Ectodermal cell (in vitro differentiated cells): ENCODE data around the gene SEZ6L.

Source experiments
- H3K27ac ChIP-seq: 2 replicates; pipeline ENCODE4 v1.7.0; 2013; ENCODE audit warnings: mild to moderate bottlenecking, low read depth, low read length; ENCODE audit not compliant: insufficient read depth, poor library complexity, severe bottlenecking
- H3K27me3 ChIP-seq: 2 replicates; pipeline ENCODE4 v1.7.0; 2013; ENCODE audit warnings: mild to moderate bottlenecking, low read length; ENCODE audit not compliant: insufficient read depth, control insufficient read depth, poor library complexity, severe bottlenecking
- H3K36me3 ChIP-seq: one replicate; pipeline ENCODE4 v1.7.0; 2013; ENCODE audit warnings: low read length; ENCODE audit not compliant: control insufficient read depth, insufficient read depth
- H3K4me1 ChIP-seq: one replicate; pipeline ENCODE4 v1.7.0; 2013; ENCODE audit warnings: low read length; ENCODE audit not compliant: control insufficient read depth, insufficient read depth
- H3K4me3 ChIP-seq: 2 replicates; pipeline ENCODE4 v1.7.0; 2013; ENCODE audit warnings: low read depth, low read length, control low read depth; ENCODE audit not compliant: insufficient read depth
- H3K9me3 ChIP-seq: 2 replicates; pipeline ENCODE4 v1.7.0; 2013; ENCODE audit warnings: mild to moderate bottlenecking, low read length, moderate library complexity; ENCODE audit not compliant: control insufficient read depth
- WGBS, 2 experiments: methylation state at CpG; one replicate each; pipeline ENCODE4 v1.1.7; 2013; ENCODE audit warnings: missing lambda C conversion rate in 2 of 2; 5-methylcytosine and 5-hydroxymethylcytosine counted together

SEZ6L gene

DNA sequence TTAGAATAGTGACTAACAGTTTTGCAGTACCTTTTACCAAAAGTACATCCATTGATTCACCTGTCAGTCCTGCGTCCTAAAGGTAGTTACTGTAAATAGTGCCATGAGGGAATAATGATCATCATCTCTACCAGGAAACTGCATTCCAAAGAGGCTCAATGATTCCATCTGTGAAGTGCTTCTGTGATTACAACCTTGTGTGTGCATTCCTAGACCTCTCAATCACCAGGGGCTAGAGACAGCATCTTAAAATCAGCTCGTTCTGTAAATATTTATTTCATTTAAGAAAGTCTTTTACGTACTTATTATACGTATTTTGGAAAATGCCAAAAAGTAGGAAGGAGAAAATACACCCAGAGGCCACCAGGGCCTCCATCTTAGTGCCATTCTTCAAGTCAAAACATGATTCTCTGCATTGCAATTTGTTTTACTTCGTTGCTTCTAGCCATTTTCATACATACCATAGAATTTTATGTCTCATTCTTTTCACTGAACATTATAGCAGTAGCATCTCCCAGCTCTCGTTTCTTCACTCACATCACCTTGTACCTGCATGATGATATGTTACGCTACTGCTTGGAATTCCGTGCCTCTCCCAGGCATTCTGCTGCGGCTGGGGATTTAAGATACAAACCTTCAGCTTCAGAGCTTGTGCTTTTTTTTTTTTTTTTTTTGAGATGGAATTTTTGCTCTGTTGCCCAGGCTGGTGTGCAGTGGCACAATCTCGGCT, 117.0 kb downstream of the SEZ6L start:
- Histone ChIP-seq H3K9me3 (no peaks in the 10 kb centered on the region), H3K27ac (no peak overlapping the region), H3K4me3 (no peak overlapping the region), H3K27me3 (no peaks in the 10 kb centered on the region), H3K36me3 (no peaks in the 10 kb centered on the region), H3K4me1 (no peaks in the 10 kb centered on the region)
- 95% methylated on average over 9 to 10 of the region's 10 CpGs for WGBS, 2 experiments

DNA sequence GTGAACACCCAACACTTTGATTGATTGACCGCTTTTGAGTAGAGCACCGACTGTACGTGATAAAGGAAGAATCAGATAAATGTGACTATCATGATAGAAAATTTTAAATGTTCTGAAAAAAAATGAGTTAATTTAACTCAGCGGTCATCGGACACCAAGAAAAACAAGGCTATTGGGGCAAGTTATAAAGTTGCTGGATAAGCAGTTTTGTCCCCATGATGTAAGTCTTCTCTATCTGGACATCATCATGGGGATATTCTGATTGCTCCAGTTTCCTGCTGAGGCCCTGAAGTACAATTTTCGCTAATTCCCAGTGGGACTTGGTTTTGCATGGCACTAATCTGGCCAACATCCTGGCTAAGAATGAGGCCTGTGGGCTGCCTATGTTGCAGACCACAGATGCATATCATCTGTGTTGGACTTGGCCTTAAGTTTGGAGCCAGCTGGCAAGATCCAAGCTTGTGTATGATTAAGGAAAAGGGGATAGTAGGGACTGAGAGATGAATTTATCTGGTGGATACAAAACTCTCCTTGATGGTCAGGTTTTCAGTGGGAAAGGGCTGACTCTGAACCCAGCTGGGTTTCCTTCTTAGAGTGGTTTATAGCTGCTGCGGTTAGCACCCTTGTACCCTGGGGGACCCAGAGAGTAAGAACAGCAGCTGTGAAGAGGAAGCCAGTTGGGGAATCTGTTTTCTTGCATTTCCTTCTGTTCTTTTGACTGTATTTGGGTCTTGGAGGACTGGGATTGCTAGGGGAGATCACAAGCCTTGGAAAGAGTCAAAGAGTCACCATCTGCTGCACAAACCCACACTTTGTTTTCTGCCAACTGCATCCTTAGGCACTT, 118.3 kb downstream of the SEZ6L start:
- Histone ChIP-seq H3K27me3 (no peaks in the 10 kb centered on the region), H3K9me3 (no peaks in the 10 kb centered on the region), H3K4me1 (no peaks in the 10 kb centered on the region), H3K4me3 (no peak overlapping the region), H3K36me3 (no peaks in the 10 kb centered on the region), H3K27ac (no peak overlapping the region)
- WGBS, 2 experiments: 95 to 97% methylated on average over 7 of the region's 7 CpGs

DNA sequence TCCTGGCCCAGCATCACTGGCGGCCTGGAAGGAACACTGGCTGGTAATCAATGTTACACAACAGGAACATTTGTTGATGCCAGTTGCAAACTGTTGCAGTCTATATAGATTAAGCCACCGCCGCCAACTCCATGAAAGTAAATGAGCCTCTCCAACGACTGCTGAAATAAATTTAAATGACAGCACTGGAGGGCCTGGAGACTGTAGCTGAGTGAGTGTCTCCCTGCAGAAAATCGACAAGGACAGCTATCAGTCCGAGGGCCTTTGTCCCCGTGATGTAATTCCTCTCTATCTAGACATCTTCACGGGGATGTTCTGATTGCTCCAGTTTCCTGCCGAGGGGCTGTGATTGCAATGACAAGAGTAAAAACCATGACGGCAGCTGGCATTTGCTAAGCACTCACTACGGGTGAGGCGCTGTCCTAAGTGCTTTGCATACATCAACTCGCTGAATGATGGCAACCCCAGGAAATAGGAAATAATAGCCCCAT, 120.4 kb downstream of the SEZ6L start:
- Histone ChIP-seq H3K4me1 (no peaks in the 10 kb centered on the region), H3K9me3 (no peaks in the 10 kb centered on the region), H3K27ac (no peak overlapping the region), H3K27me3 (no peaks in the 10 kb centered on the region), H3K4me3 (no peak overlapping the region), H3K36me3 (no peaks in the 10 kb centered on the region)
- 91 to 92% methylated on average over 13 of the region's 13 CpGs for WGBS, 2 experiments

DNA sequence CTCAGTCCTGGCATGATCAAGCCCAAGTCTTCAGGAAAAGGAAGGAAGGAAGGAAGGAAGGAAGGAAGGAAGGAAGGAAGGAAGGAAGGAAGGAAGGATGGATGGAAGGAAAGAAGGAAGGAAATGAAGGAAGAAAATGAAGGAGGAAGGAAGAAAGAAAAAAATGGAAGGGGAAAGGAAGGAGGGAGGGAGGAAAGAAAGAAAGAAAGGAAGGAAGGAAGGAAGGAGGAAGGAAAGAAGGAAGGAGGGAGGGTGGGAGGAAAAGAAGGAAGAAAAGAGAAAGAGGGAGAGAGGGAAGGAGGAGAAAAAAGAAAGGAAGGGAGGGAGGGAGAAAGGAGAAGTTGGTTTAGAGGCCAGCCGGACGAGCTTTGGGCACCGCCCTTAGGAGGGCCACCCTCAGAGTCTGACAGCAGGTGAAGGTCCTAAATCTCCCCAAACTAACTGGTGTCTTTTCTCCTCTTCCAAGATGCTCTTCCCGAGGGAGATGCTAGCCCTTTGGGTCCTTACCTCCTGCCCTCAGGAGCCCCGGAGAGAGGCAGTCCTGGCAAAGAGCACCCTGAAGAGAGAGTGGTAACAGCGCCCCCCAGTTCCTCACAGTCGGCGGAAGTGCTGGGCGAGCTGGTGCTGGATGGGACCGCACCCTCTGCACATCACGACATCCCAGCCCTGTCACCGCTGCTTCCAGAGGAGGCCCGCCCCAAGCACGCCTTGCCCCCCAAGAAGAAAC, 122.8 kb downstream of the SEZ6L start:
- no peaks in the 10 kb centered on the region for H3K9me3 ChIP-seq
- no peaks in the 10 kb centered on the region for H3K4me1 ChIP-seq
- H3K4me3 ChIP-seq: no peak overlapping the region
- no peak overlapping the region for H3K27ac ChIP-seq
- 87 to 88% methylated on average over 14 of the region's 14 CpGs for WGBS, 2 experiments
- no peaks in the 10 kb centered on the region for H3K27me3 ChIP-seq
- no peaks in the 10 kb centered on the region for H3K36me3 ChIP-seq

DNA sequence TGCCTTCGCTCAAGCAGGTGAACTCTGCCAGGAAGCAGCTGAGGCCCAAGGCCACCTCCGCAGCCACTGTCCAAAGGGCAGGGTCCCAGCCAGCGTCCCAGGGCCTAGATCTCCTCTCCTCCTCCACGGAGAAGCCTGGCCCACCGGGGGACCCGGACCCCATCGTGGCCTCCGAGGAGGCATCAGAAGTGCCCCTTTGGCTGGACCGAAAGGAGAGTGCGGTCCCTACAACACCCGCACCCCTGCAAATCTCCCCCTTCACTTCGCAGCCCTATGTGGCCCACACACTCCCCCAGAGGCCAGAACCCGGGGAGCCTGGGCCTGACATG, 123.4 kb downstream of the SEZ6L start:
- 93% methylated on average over 13 of the region's 13 CpGs for WGBS, 2 experiments
- H3K27ac ChIP-seq: no peak overlapping the region
- H3K4me1 ChIP-seq: no peaks in the 10 kb centered on the region
- no peak overlapping the region for H3K4me3 ChIP-seq
- H3K9me3 ChIP-seq: no peaks in the 10 kb centered on the region
- no peaks in the 10 kb centered on the region for H3K36me3 ChIP-seq
- no peaks in the 10 kb centered on the region for H3K27me3 ChIP-seq

DNA sequence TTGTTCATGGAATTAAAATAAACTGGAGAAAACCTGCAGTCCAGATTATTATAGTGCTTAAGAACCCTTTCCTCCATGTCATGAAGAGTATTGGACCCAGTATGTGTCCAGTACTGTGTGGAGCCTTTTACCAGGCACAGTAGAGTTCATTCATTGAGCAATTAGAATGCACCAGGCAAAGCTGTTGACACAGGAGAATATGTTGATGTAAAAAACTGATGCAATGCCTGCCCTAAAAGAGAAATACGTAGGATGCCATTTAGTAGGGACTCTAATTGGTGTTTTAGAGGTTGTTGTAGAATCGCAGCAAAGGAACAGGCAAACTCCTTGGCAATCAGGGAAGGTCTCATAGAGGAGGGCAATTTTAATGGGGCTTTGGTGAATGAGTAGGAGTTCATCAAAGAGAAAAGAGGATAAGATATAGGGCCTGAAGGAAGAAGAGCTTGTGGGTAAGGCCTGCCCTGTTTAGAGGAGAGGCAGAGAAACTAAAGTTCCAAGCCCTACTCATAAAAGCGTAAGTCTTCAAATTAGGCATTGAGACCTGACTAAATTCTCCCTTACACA, 126.4 kb downstream of the SEZ6L start:
- 92 to 93% methylated on average over 3 of the region's 3 CpGs for WGBS, 2 experiments
- no peaks in the 10 kb centered on the region for H3K36me3 ChIP-seq
- H3K9me3 ChIP-seq: no peaks in the 10 kb centered on the region
- H3K4me3 ChIP-seq: no peak overlapping the region
- no peaks in the 10 kb centered on the region for H3K4me1 ChIP-seq
- H3K27me3 ChIP-seq: no peaks in the 10 kb centered on the region
- H3K27ac ChIP-seq: no peak overlapping the region

DNA sequence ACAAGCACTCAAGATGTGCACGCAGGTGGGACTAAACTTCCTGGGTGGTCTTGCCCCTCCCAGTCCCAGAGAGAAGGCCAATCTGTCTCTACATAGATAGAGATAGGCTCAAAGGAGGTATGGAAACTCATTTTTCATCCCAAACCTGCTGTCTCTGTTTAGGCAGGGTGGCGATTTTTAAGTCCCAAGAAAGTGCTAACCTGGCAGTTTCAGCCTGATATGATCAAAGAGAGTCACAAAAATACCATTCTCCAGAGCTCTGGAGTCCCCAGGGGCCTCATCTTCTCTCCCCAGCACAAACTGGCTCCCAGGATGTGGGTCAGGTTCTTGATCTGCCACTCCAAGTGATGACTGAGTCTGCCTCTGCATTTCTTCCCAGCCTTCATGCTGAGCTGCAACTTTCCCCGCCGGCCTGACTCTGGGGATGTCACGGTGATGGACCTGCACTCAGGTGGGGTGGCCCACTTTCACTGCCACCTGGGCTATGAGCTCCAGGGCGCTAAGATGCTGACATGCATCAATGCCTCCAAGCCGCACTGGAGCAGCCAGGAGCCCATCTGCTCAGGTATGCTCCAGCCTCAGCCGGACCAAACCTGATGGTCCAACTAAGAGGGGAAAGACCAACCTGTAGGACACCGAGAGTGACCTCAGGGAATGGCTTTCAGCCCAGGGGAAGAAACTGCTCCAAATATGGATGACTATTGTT, 129.5 kb downstream of the SEZ6L start:
- H3K36me3 ChIP-seq: no peaks in the 10 kb centered on the region
- no peak overlapping the region for H3K4me3 ChIP-seq
- no peak overlapping the region for H3K27ac ChIP-seq
- no peaks in the 10 kb centered on the region for H3K4me1 ChIP-seq
- WGBS, 2 experiments: 90 to 94% methylated on average over 9 of the region's 9 CpGs
- H3K27me3 ChIP-seq: no peaks in the 10 kb centered on the region
- H3K9me3 ChIP-seq: no peaks in the 10 kb centered on the region

DNA sequence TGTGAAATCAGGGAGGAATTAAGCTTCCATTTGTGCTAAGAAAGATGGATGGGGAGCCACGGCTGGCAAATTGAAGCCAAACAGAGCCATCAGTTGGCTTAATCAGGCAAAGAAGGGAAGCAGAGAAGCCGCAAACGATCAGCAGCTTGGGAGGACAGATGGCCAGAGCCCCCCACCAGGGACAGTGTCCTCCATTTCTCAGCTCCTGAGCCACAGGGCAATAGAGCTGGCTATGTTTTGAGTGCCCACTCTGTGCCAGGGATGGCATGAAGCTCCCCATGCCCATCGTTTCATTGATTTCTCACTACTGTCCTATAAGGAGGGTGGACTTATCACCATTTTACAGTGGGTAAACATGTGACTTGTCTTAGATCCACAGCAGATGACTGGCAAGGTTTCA, 133.5 kb downstream of the SEZ6L start:
- 86 to 87% methylated on average over 4 of the region's 4 CpGs for WGBS, 2 experiments
- no peaks in the 10 kb centered on the region for H3K27me3 ChIP-seq
- no peak overlapping the region for H3K27ac ChIP-seq
- no peaks in the 10 kb centered on the region for H3K9me3 ChIP-seq
- no peak overlapping the region for H3K4me3 ChIP-seq
- H3K4me1 ChIP-seq: no peaks in the 10 kb centered on the region
- no peaks in the 10 kb centered on the region for H3K36me3 ChIP-seq

DNA sequence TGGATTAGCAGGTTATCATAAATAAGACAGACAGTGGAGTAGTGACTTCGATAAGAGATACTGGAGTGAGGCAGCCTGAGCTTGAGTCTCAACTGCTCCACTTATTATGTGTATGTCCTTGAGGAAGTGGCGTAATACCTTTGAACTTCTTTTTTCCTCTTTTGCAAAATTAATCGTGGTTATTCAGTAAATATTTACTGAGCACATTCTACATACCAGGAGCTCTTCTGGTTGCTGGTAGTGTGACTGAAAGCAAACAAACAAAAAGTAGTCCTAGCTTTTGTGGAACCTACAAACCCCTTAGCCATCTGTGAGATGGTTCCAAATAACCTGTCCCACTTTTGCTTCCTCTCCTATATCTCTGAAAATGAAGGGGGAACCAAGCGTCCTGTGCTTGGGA, 134.2 kb downstream of the SEZ6L start:
- no peaks in the 10 kb centered on the region for H3K36me3 ChIP-seq
- H3K27ac ChIP-seq: no peak overlapping the region
- H3K4me3 ChIP-seq: no peak overlapping the region
- H3K4me1 ChIP-seq: no peaks in the 10 kb centered on the region
- H3K9me3 ChIP-seq: no peaks in the 10 kb centered on the region
- H3K27me3 ChIP-seq: no peaks in the 10 kb centered on the region
- WGBS, 2 experiments: 89 to 91% methylated on average over 3 to 4 of the region's 4 CpGs
